GM20431 (cell line): ENCODE data around the gene CIC.
"Not testable (repeated sequence)": the region's sequence is repeated elsewhere in the genome, so short reads cannot be mapped to it uniquely, and the experiment has no call there.

ENCODE experiments used
- in situ Hi-C: fragments of 300-500 bp; cut with MseI, MboI; formaldehyde crosslinking; loops from one replicate; pipeline ENCODE4 v1.15.0; 2020; ENCODE audit warnings: low sequenced_read_pairs; ENCODE audit not compliant: unreplicated experiment

CIC gene

GRCh38 chr19:42325896-42326771, 57.1 kb downstream of the CIC start:
- in situ Hi-C loops: no loop called here

- in situ Hi-C loops: no loop called here
Observed at GRCh38 chr19:42326969-42327368, 57.9 kb downstream of the CIC start.

GRCh38 chr19:42327381-42327780, 58.3 kb downstream of the CIC start:
- in situ Hi-C loops: no loop called here

GRCh38 chr19:42328106-42328505, 59.1 kb downstream of the CIC start:
- in situ Hi-C loops: no loop called here

DNA sequence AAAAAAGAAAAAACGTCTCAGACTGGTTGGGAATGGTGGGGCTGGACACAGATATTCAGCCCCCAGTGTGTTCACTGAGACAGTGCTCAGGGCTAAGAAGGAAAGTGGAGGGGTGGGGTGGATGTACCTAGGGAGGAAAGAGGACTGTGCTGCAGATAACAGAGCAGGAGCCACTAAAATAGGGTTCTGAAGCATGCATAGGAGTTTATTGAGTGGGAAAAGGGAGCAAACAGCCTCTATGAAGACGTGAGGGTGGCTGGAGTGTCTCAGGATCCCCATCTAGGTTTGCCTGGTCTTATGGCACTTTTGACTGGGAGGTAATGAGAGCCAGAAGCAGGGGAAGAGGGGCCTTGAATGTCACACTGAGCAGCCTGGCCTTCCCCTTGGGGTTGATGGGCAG, 59.8 kb downstream of the CIC start:
- in situ Hi-C loops: no loop called here

GRCh38 chr19:42330241-42330711, 61.2 kb downstream of the CIC start:
- in situ Hi-C loops: no loop called here

- in situ Hi-C loops: not testable (repeated sequence)
Observed at GRCh38 chr19:42331333-42331732, 62.3 kb downstream of the CIC start.

DNA sequence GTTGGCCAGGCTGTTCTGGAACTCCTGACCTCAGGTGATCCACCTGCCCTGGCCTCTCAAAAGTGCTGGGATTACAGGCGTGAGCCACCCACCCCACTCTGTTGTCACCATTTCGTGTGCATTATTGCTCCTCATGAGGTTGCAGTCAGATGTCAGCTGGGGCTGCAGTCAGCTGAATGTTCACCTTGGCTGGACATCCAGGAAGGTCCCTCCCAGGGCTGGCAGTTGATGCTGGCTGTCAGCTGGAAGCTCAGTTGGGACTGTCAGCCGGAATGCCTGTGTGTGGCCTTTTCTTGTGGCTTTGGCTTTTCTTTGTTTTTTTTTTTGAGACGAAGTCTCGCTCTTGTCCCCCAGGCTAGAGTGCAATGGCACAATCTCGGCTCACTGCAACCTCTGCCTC, 63.0 kb downstream of the CIC start:
- in situ Hi-C loops: no loop called here

DNA sequence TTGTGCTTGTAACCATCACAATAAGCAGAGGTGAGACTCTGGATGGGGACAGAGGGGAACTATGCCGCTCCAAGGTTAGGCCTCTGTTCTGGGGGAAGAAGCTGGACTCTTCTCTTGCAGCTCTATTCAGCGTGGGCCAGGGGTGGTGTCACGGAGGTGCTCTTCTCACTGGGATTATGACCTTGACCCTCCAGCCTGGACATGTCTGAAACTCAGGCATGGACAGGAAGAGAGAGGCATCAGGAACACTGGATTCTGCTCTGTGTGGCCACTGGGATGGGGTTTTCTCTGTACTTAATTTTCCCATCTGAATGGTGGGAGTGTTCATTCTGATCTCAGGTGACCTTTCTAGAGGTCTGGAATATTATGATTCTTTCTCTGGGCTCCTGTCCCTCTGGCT, 64.0 kb downstream of the CIC start:
- in situ Hi-C loops: no loop called here

DNA sequence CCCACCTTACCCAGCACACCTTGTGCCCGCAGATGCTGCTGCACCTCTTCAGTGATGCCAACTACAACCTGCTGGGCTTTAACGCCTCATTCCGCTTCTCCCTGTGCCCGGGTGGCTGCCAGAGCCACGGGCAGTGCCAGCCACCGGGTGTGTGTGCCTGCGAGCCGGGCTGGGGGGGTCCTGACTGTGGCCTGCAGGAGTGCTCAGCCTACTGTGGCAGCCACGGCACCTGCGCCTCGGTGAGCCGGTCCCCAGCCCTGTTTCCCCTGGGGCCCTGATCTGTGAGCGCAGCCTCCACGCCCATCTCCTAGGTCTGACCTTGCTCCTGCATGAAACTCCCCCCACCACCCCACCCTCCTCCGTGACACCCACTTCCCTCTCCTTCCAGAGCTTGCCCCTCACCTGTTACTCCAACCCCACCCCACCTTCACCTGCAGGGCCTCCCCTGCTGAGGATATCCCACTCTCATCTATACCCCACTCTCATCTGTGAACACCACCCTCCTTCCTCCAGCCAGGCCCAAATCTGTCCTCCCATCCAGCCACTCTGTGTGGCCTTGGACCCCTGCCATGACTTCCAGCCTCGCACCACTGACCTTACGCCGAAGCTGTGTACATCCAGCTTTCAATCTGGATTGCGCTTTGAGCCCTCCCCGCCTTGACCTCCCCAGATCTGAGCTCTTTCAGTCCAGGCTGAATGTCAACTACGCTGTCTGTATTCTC, 65.1 kb downstream of the CIC start:
- in situ Hi-C loops: no loop called here

GRCh38 chr19:42334697-42335373, 65.8 kb downstream of the CIC start:
- in situ Hi-C loops: no loop called here

DNA sequence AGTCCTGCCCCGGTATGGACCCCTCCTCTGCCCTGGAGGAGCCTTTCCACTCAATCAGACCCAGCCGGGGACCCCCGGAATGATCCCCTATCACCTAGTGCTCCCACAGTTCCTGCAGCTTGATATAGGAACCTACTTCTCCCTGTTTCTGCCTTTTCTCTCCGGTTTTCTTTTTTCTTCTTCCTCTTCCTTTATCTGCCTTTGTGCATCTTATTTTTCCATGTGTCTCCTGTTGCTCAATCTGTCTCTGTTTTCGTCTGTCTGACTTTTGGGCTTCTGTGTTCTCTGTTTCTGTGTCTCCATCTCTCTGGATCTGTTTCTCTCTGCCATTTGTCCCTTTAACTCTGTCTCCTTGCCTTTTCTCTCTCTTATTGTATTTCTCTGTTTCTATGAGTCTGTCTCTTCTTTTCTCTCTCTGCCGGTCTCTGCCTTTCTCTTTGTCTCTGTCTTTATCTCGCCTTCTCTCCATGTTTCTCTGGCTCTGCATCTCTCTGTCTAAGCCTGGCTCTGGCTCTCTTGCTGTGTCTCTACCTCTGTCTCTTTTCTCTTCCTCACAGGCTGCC, 66.4 kb downstream of the CIC start:
- in situ Hi-C loops: no loop called here

- in situ Hi-C loops: no loop called here
Observed at GRCh38 chr19:42335971-42336370, 66.9 kb downstream of the CIC start.

DNA sequence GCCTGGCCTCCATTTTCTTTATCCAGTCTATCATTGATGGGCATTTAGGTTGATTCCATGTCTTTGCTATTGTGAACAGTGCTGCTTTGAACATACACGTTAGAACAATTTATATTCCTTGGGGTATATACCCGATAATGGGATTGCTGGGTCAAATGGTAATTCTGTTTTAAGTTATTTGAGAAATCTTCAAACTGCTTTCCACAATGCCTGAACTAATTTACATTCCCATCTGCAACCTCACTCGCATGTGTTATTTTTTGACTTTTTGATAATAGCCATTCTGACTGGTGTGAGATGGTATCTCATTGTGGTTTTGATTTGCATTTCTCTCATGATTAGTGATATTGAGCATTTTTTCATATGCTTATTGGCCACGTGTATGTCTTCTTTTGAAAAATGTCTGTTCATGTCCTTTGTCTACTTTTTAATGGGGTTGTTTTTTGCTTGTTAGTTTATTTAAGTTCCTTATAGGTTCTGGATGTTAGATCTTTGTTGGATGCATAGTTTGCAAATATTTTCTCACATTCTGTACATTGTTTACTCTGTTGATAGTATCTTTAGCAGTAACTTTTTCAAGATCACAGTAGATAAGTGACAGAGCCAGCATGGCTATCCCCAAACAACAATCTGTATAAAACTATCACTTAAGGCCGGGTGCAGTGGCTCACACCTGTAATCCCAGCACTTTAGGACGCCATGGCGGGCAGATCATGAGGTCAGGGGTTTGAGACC, 70.2 kb downstream of the CIC start:
- in situ Hi-C loops: not testable (repeated sequence)

DNA sequence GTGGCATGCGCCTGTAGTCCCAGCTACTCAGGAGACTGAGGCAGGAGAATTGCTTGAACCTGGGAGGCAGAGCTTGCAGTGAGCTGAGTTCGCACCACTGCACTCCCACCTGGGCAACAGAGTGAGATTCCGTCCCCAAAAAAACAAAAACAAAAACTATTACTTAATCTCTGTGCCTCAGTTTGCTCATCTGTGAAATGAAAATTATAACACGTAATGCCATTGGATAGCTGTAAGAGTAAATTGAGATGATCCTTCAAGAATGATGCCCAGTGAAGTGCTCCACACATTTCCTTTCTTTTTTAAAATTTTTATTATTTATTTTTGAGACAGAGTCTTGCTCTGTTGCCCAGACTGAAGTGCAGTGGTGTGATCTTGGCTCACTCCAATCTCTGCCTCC, 70.9 kb downstream of the CIC start:
- in situ Hi-C loops: not testable (repeated sequence)

GRCh38 chr19:42343344-42344110, 74.5 kb downstream of the CIC start:
- in situ Hi-C loops: no loop called here

GRCh38 chr19:42344336-42344893, 75.4 kb downstream of the CIC start:
- in situ Hi-C loops: no loop called here
